K562 (cell line): ENCODE data around the gene NUP188. TPM values are rescaled to one million over a fixed set of nuclear protein-coding genes. Genes with fewer than 3 reads are reported as not detected.

ENCODE experiments used
- BMI1 ChIP-seq: fragments of 150-350 bp; IDR thresholded peaks from 2 replicates; pipeline ENCODE4 v1.6.1; 2014; ENCODE audit warnings: low read length
- CLOCK ChIP-seq: fragments of 250-450 bp; sonication (Bioruptor Pico); IDR thresholded peaks from 2 replicates; pipeline ENCODE4 v1.4.0; 2020; ENCODE audit warnings: mild to moderate bottlenecking, moderate library complexity, borderline replicate concordance
- HCFC1 ChIP-seq: IDR thresholded peaks from 2 replicates; pipeline ENCODE4 v1.6.1; 2012; ENCODE audit warnings: low read depth, low read length, improper control_type of control experiment
- HNRNPUL1 ChIP-seq: fragments of 200-400 bp; formaldehyde crosslinking; IDR thresholded peaks from 2 replicates; pipeline ENCODE4 v1.6.1; 2017; ENCODE audit warnings: low read length
- MCM5 ChIP-seq: fragments of 450-650 bp; IDR thresholded peaks from 2 replicates; pipeline ENCODE4 v1.6.1; 2016; ENCODE audit warnings: low read depth
- MLX ChIP-seq, 2 experiments: fragments of 450-650 bp in 1 of 2; sonication (generic) in 1 of 2; formaldehyde crosslinking; conservative IDR thresholded peaks; 2 replicates each; pipeline versions ENCODE4 v1.4.0 to v1.8.1; 2020 to 2022; ENCODE audit warnings: mild to moderate bottlenecking in 1 of 2, missing genetic modification reagents in 1 of 2
- NCOA4 ChIP-seq: fragments of 450-650 bp; IDR thresholded peaks from 2 replicates; pipeline ENCODE4 v1.6.1; 2018; ENCODE audit warnings: mild to moderate bottlenecking; ENCODE audit not compliant: partially characterized antibody
- PURB ChIP-seq: sonication (generic); formaldehyde crosslinking; IDR thresholded peaks from 2 replicates; pipeline ENCODE4 v1.9.0; 2021; ENCODE audit warnings: low read depth, mild to moderate bottlenecking, missing genetic modification reagents
- SETDB1 ChIP-seq: IDR thresholded peaks from one replicate; pipeline ENCODE4 v1.6.1; 2012; ENCODE audit warnings: low read length, control low read depth, inconsistent platforms
- TEAD1 ChIP-seq, 2 experiments: fragments of 450-650 bp in 1 of 2; sonication (generic) in 1 of 2; formaldehyde crosslinking; IDR thresholded peaks; 2 replicates each; pipeline versions ENCODE4 v1.4.0 to v1.8.0; 2020 to 2022; ENCODE audit warnings: mild to moderate bottlenecking in 2 of 2, missing genetic modification reagents in 1 of 2
- ZNF197 ChIP-seq: fragments of 200-800 bp; sonication (Bioruptor generic); IDR thresholded peaks from 2 replicates; pipeline ENCODE4 v1.6.1; 2016; ENCODE audit warnings: low read depth, missing genetic modification characterization, missing compliant biosample characterization
- polyA plus RNA-seq, 8 experiments: library from polyadenylated mRNA; depleted of rRNA in 4 of 8; stranded (reverse) in 5 of 8; unstranded in 3 of 8; fragments of >200 nt; fragmentation: Nextera tagmentation in 2 of 8; fragmentation: Illumina TruSeq in 1 of 8; extraction: Ambion mirVana in 2 of 8; extraction: Trizol in 1 of 8; gene quantifications; 2 replicates each; pipeline versions ENCODE4 v1.2.1 to v1.2.3, GENCODE V29; 2011 to 2014; ENCODE audit warnings: inconsistent platforms in 1 of 8, missing spikeins in 1 of 8
- total RNA-seq, 7 experiments: library from RNA; depleted of rRNA in 6 of 7; stranded (reverse); fragments of >200 nt in 6 of 7; fragmentation: Illumina TruSeq in 2 of 7; extraction: Trizol in 2 of 7; gene quantifications; 2 replicates each; pipeline versions ENCODE4 v1.2.1 to v1.2.3, GENCODE V29; 2011 to 2021; ENCODE audit warnings: low replicate concordance in 1 of 7
- TF ChIP-seq, protein P1 (sequence below), 3 experiments: fragments of 200-800 bp in 1 of 3; sonication (Bioruptor generic) in 1 of 3; sonication (generic) in 1 of 3; formaldehyde crosslinking in 1 of 3; IDR thresholded peaks; 2 replicates each; pipeline versions ENCODE4 v1.6.1 to v1.8.0; 2016 to 2022; ENCODE audit warnings: mild to moderate bottlenecking in 2 of 3, missing compliant biosample characterization in 2 of 3, missing genetic modification characterization in 2 of 3, missing genetic modification reagents in 1 of 3
- TF ChIP-seq, protein P2 (sequence below): sonication (generic); formaldehyde crosslinking; IDR thresholded peaks from 2 replicates; pipeline ENCODE4 v1.8.0; 2022; ENCODE audit warnings: missing genetic modification reagents, mild to moderate bottlenecking, moderate library complexity, borderline replicate concordance
- TF ChIP-seq, protein P3 (sequence below): sonication (generic); formaldehyde crosslinking; IDR thresholded peaks from 2 replicates; pipeline ENCODE4 v1.8.1; 2022; ENCODE audit warnings: missing genetic modification reagents
- TF ChIP-seq, protein P4 (sequence below): fragments of 200-800 bp; sonication (Bioruptor generic); IDR thresholded peaks from 2 replicates; pipeline ENCODE4 v1.6.1; 2017; ENCODE audit warnings: missing genetic modification characterization, missing compliant biosample characterization
- TF ChIP-seq, protein P5 (sequence below): fragments of 250-450 bp; sonication (Bioruptor Pico); IDR thresholded peaks from 2 replicates; pipeline ENCODE4 v1.9.0; 2021; ENCODE audit warnings: mild to moderate bottlenecking, inconsistent platforms

NUP188 gene
- total and polyA plus RNA-seq, 9 of the 15 experiments (the other 6 are each of a cell fraction or from before 2014, with no cell fraction given) = 11.7 to 135 (median 70.6) TPM

GRCh38 chr9:129036241-129036922 is 88.9 kb downstream of the NUP188 start, which contains the start of gene MIGA2 (continued):
- TF ChIP-seq, protein P1, sequence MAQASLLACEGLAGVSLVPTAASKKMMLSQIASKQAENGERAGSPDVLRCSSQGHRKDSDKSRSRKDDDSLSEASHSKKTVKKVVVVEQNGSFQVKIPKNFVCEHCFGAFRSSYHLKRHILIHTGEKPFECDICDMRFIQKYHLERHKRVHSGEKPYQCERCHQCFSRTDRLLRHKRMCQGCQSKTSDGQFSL (CRISPR knock-in tag; IDR thresholded peaks at IDR 0.05) = no peak
- TF ChIP-seq, protein P1 (tag; IDR thresholded peaks at IDR 0.05) = no peak
- TF ChIP-seq TEAD1 (CRISPR knock-in tag; IDR thresholded peaks at IDR 0.05) = no peak
- TF ChIP-seq PURB (CRISPR knock-in tag) = no peak
- TF ChIP-seq HNRNPUL1 = no peak
- TF ChIP-seq, protein P2, sequence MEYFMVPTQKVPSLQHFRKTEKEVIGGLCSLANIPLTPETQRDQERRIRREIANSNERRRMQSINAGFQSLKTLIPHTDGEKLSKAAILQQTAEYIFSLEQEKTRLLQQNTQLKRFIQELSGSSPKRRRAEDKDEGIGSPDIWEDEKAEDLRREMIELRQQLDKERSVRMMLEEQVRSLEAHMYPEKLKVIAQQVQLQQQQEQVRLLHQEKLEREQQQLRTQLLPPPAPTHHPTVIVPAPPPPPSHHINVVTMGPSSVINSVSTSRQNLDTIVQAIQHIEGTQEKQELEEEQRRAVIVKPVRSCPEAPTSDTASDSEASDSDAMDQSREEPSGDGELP (CRISPR knock-in tag) = peak; percentile 72
- TF ChIP-seq, protein P3, sequence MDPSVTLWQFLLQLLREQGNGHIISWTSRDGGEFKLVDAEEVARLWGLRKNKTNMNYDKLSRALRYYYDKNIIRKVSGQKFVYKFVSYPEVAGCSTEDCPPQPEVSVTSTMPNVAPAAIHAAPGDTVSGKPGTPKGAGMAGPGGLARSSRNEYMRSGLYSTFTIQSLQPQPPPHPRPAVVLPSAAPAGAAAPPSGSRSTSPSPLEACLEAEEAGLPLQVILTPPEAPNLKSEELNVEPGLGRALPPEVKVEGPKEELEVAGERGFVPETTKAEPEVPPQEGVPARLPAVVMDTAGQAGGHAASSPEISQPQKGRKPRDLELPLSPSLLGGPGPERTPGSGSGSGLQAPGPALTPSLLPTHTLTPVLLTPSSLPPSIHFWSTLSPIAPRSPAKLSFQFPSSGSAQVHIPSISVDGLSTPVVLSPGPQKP (CRISPR knock-in tag) = no peak
- TF ChIP-seq MCM5 = no peak
- TF ChIP-seq, protein P4, sequence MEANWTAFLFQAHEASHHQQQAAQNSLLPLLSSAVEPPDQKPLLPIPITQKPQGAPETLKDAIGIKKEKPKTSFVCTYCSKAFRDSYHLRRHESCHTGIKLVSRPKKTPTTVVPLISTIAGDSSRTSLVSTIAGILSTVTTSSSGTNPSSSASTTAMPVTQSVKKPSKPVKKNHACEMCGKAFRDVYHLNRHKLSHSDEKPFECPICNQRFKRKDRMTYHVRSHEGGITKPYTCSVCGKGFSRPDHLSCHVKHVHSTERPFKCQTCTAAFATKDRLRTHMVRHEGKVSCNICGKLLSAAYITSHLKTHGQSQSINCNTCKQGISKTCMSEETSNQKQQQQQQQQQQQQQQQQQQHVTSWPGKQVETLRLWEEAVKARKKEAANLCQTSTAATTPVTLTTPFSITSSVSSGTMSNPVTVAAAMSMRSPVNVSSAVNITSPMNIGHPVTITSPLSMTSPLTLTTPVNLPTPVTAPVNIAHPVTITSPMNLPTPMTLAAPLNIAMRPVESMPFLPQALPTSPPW (CRISPR knock-in tag) = peak; percentile 89
- TF ChIP-seq NCOA4 = no peak
- TF ChIP-seq, protein P5, sequence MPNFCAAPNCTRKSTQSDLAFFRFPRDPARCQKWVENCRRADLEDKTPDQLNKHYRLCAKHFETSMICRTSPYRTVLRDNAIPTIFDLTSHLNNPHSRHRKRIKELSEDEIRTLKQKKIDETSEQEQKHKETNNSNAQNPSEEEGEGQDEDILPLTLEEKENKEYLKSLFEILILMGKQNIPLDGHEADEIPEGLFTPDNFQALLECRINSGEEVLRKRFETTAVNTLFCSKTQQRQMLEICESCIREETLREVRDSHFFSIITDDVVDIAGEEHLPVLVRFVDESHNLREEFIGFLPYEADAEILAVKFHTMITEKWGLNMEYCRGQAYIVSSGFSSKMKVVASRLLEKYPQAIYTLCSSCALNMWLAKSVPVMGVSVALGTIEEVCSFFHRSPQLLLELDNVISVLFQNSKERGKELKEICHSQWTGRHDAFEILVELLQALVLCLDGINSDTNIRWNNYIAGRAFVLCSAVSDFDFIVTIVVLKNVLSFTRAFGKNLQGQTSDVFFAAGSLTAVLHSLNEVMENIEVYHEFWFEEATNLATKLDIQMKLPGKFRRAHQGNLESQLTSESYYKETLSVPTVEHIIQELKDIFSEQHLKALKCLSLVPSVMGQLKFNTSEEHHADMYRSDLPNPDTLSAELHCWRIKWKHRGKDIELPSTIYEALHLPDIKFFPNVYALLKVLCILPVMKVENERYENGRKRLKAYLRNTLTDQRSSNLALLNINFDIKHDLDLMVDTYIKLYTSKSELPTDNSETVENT = peak; percentile 76
- peak; percentile 15; the same call in 1 of the 2 replicates for TF ChIP-seq HCFC1
- TF ChIP-seq MLX (CRISPR knock-in tag; conservative IDR thresholded peaks at IDR 0.05) = no peak
- TF ChIP-seq ZNF197 (CRISPR knock-in tag) = no peak
- no peak for TF ChIP-seq SETDB1
- no peak for TF ChIP-seq BMI1
- TF ChIP-seq CLOCK = no peak
